Neural crest cell (in vitro differentiated cells): ENCODE results near the gene CSNK1D. TPM values are rescaled to one million over a fixed set of nuclear protein-coding genes. Genes with fewer than 3 reads are reported as not detected.

Source experiments
- DNase-seq: peaks from one replicate; pipeline ENCODE4 v3.0.0; 2021; ENCODE audit warnings: low read depth, mixed read lengths, low spot score
- H3K27ac Mint-ChIP-seq: one replicate; pipeline ENCODE4 v1.8.0; 2021; ENCODE audit warnings: mild to moderate bottlenecking, mixed read lengths; ENCODE audit not compliant: unreplicated experiment
- H3K27me3 Mint-ChIP-seq: 2 replicates; pipeline ENCODE4 v1.8.0; 2021; ENCODE audit warnings: low read depth, mild to moderate bottlenecking, mixed read lengths
- H3K36me3 Mint-ChIP-seq: 2 replicates; pipeline ENCODE4 v1.8.0; 2021; ENCODE audit warnings: low read depth, mild to moderate bottlenecking, mixed read lengths
- H3K4me1 Mint-ChIP-seq: 2 replicates; pipeline ENCODE4 v1.8.0; 2021; ENCODE audit warnings: mixed read lengths
- H3K4me3 Mint-ChIP-seq: one replicate; pipeline ENCODE4 v1.8.0; 2021; ENCODE audit warnings: mild to moderate bottlenecking, mixed read lengths
- H3K9me3 Mint-ChIP-seq: 2 replicates; pipeline ENCODE4 v1.8.0; 2021; ENCODE audit warnings: mixed read lengths
- total RNA-seq: library from RNA; stranded (reverse); gene quantifications from 2 replicates; pipeline ENCODE4 v1.2.1, GENCODE V29; 2021
- TF ChIP-seq, protein P1 (sequence below): fragments of 200-600 bp; sonication (generic); conservative IDR thresholded peaks from 2 replicates; pipeline ENCODE4 v1.5.0; 2021; ENCODE audit warnings: antibody characterized with exemption, mild to moderate bottlenecking

The CSNK1D gene
- total RNA-seq, 1 donor from 2014 or later, result 165 TPM

DNA sequence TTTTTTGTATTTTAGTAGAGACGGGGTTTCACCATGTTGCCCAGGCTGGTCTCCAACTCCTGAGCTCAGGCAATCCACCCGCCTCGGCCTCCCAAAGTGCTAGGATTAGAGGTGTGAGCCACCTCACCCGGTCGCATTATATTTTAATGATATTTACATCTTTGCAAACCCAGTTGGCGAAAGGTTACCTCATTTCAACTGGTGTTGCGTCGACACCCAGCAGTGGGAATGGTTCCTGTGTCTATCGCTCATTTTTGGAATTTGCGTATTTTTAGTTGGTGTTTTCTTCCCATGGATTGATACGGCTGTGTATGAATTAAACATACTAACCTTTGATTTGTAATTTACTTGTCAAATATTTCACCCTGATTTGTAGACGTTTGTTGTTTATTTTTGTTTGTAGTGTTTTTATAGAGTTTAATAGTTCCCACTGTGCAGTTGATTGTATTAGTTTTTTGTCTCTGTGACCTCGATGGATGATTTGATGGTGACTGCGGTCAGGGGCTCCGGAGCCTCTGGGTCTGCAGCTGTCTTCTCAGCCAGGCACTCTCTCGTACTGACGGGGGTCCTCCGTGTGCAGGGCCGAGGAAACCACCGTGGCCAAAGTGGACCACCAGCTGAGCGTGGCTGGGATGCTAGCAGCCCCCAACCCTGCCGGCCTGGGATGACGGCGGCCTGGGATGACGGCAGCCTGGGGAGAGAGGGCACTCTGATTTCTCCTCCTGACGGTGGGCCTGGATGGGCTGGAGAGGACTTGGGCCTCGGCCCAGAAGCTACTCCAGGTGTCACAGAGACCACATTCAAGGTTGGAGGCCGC, 39.9 kb upstream of the CSNK1D start:
- no peak overlapping the region for H3K4me3 Mint-ChIP-seq
- H3K27me3 Mint-ChIP-seq, result peaks cover 16% of the 10 kb centered on the region
- no peaks in the 10 kb centered on the region for H3K36me3 Mint-ChIP-seq
- H3K9me3 Mint-ChIP-seq, result no peaks in the 10 kb centered on the region
- peaks cover 7% of the 10 kb centered on the region for H3K4me1 Mint-ChIP-seq
- DNase-seq, result no peak
- TF ChIP-seq, protein P1, sequence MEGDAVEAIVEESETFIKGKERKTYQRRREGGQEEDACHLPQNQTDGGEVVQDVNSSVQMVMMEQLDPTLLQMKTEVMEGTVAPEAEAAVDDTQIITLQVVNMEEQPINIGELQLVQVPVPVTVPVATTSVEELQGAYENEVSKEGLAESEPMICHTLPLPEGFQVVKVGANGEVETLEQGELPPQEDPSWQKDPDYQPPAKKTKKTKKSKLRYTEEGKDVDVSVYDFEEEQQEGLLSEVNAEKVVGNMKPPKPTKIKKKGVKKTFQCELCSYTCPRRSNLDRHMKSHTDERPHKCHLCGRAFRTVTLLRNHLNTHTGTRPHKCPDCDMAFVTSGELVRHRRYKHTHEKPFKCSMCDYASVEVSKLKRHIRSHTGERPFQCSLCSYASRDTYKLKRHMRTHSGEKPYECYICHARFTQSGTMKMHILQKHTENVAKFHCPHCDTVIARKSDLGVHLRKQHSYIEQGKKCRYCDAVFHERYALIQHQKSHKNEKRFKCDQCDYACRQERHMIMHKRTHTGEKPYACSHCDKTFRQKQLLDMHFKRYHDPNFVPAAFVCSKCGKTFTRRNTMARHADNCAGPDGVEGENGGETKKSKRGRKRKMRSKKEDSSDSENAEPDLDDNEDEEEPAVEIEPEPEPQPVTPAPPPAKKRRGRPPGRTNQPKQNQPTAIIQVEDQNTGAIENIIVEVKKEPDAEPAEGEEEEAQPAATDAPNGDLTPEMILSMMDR, result no peak
- H3K27ac Mint-ChIP-seq, result no peak overlapping the region

DNA sequence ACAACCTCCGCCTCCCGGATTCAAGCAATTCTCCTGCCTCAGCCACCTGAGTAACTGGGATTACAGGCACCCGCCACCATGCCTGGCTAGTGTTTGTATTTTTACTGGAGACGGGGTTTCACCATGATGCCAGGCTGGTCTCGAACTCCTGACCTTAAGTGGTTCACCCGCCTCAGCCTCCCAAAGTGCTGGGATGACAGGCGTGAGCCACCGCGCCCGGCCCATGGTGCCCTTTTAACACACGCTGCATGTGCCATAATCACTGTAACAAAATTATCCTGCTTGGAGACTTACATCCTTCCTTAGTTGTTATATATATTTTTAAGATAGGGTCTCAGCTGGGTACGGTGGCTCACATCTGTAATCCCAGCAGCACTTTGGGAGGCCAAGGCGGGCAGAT, 38.5 kb upstream of the CSNK1D start:
- H3K36me3 Mint-ChIP-seq, result no peaks in the 10 kb centered on the region
- DNase-seq, result no peak
- TF ChIP-seq, protein P1, result no peak
- no peaks in the 10 kb centered on the region for H3K9me3 Mint-ChIP-seq
- peaks cover 7% of the 10 kb centered on the region for H3K4me1 Mint-ChIP-seq
- no peak overlapping the region for H3K4me3 Mint-ChIP-seq
- peaks cover 21% of the 10 kb centered on the region for H3K27me3 Mint-ChIP-seq
- H3K27ac Mint-ChIP-seq, result no peak overlapping the region

DNA sequence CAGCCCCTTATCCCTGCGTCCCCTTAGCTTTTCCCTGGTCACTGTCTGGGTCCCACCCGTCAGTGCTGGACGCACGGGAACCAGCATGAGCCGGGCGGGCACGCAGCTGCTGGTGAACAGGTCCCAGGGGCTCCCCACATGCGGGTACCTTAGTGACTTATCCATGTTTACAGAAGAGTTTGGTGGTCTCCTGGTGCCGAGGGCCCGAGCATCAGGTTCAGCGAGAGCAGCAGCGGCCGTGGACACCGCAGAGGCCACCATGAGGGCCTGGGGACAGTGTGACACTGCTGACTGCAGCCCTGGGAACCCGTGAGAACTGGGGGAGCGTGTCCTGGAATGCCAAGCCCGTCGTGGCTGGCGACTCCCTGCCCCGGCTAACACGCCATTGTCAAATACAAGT, 37.4 kb upstream of the CSNK1D start:
- no peaks in the 10 kb centered on the region for H3K9me3 Mint-ChIP-seq
- DNase-seq, result no peak
- peaks cover 24% of the 10 kb centered on the region for H3K27me3 Mint-ChIP-seq
- peaks cover 4% of the 10 kb centered on the region for H3K4me1 Mint-ChIP-seq
- TF ChIP-seq, protein P1, result no peak
- H3K36me3 Mint-ChIP-seq, result no peaks in the 10 kb centered on the region
- no peak overlapping the region for H3K4me3 Mint-ChIP-seq
- H3K27ac Mint-ChIP-seq, result no peak overlapping the region

DNA sequence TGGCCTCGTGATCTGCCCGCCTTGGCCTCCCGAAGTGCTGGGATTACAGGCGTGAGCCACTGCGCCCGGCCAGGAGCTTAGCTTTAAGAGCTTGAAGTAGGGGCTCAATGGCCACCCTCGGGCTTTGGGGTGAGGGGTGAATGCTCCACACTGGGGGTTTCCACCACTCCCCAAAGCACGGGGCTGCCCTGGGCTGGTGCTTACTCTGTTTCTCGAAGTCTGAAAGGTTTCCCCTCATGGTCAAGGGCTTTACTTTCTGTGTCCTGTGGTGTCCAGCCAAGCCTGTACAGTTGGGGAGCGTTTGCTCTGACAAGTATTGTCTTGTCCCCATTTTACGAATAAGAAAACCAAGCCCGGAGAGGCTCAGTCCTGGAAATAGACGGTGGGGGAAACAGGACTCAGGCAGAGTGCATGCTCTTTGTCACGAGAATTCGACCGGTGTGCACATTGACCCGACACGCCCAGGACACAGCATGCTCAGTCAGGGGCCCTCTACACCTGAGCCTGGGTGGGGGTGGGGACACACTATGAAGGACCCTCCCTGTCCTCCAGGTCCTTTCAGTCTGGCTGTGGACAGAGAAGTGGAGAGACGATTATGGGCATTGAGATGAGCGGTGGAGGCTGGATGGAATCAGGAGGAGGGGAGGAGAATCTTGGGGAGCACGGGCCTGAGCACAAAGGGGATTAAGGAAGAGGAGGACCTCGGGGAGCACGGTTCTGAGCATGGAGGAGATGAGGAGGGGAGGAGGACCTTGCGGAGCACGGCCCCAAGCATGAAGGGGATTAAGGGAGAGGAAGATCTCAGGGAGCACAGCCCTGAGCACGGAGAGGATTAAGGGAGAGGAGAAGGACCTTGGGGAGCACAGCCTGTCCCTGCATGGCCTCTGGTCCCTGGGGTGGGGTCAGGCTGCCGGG, 36.4 kb upstream of the CSNK1D start:
- TF ChIP-seq, protein P1, result no peak
- H3K4me1 Mint-ChIP-seq, result no peaks in the 10 kb centered on the region

DNA sequence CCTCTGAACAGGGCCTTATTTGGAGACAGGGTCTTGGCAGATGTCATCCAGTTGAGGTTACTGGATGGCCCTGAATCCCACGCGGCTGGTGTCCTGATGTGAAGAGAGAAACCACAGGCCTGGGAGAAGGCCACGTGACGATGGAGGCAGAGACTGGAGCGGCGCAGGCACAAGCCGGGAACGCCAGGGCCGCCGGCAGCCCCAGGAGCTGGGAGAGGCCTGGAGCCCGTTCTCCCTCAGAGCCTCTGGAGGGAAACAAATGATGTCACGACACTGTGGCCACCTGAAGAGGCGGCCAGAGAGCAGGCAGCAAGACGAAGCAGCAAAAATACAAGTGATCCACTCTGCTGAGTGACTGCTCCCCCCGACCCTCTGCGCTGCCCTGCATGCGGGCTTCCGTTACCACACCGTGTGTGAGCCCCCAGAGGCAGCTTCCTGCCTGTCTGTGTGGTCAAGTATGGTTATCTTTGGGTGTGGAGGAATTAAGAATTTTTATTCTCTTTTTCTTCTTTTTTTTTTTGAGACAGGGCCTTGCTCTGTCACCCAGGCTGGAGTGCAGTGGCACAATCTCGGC, 32.3 kb upstream of the CSNK1D start:
- no peaks in the 10 kb centered on the region for H3K4me1 Mint-ChIP-seq
- H3K27me3 Mint-ChIP-seq, result peaks cover 21% of the 10 kb centered on the region
- H3K4me3 Mint-ChIP-seq, result no peak overlapping the region
- no peak for DNase-seq
- H3K27ac Mint-ChIP-seq, result peak overlapping the region; percentile 19
- H3K36me3 Mint-ChIP-seq, result no peaks in the 10 kb centered on the region
- no peaks in the 10 kb centered on the region for H3K9me3 Mint-ChIP-seq
- TF ChIP-seq, protein P1, result no peak

More for the DNA sequence above, 36.4 kb upstream of the CSNK1D start:
- no peak overlapping the region for H3K27ac Mint-ChIP-seq
- no peaks in the 10 kb centered on the region for H3K9me3 Mint-ChIP-seq
- DNase-seq, result no peak
- peaks cover 24% of the 10 kb centered on the region for H3K27me3 Mint-ChIP-seq
- no peak overlapping the region for H3K4me3 Mint-ChIP-seq
- H3K36me3 Mint-ChIP-seq, result no peaks in the 10 kb centered on the region
